Loucy (cell line): ENCODE measurements around the gene RANBP2.

Source experiments
- CTCF ChIP-seq: fragments of 200-600 bp; sonication (generic); conservative IDR thresholded peaks from 2 replicates; pipeline ENCODE4 v1.5.1; 2014; ENCODE audit warnings: mild to moderate bottlenecking, antibody characterized with exemption, low read length
- EZH2phosphoT487 ChIP-seq: fragments of 200-600 bp; IDR thresholded peaks from 2 replicates; pipeline ENCODE4 v1.6.1; 2018; ENCODE audit warnings: antibody characterized with exemption, mild to moderate bottlenecking, moderate library complexity, borderline replicate concordance

DNA sequence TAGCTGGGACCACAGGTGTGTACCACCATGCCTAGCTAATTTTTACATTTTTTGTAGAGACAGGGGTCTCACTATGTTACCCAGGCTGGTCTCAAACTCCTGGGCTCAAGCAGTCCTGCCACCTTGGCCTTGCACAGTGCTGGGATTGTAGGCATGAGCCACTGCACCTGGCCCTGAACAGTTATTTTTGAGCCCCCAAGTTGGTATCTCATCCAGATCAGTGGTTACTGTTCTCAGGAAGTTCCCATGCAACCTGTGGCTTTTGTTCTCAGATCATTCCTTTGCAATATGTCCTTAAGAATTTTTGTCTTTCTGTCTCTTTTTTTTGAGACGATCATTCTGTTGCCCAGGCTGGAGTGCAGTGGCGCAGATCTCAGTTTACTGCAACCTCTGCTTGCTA lies 59.6 kb downstream of the RANBP2 start:
- no peak for TF ChIP-seq CTCF
- no peak for TF ChIP-seq EZH2phosphoT487
